Glomerular visceral epithelial cell (primary cell): Measurements from ENCODE around the gene DGKI.
"Not testable (repeated sequence)": the region's sequence is repeated elsewhere in the genome, so short reads cannot be mapped to it uniquely, and the experiment has no call there.

ENCODE experiments used
- DNase-seq: peaks from one replicate; pipeline ENCODE4 v3.0.0-alpha.2; 2016; ENCODE audit errors: extremely low spot score

The DGKI gene

GRCh38 chr7:137741443-137741842 lies 105.3 kb downstream of the DGKI start:
- no peak for DNase-seq

DNA sequence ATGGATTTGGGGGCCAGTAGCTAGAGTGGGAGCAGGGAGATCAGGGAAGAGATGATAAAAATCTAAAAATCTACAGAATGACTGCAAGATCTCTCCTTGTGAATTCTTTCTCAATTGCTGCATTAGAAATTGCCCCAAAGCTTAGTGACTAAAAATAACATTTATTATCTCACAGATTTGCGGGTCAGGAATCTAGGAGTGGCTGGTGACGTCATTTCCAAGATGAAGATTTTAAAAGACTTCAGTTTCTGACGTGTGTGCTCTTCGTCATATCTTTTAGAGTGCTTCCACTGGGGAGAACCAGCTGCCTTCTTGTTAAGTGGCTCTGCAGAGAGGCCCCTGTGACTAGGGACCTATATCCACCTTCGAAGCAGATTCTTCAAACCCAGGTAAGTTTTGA lies 112.6 kb downstream of the DGKI start:
- DNase-seq, result no peak

GRCh38 chr7:137732168-137732567 lies 114.6 kb downstream of the DGKI start:
- DNase-seq, result no peak

- no peak for DNase-seq
These were observed 115.3 kb downstream of the DGKI start for GRCh38 chr7:137731436-137731835.

- no peak for DNase-seq
These were observed 118.3 kb downstream of the DGKI start for GRCh38 chr7:137728426-137728825.

DNA sequence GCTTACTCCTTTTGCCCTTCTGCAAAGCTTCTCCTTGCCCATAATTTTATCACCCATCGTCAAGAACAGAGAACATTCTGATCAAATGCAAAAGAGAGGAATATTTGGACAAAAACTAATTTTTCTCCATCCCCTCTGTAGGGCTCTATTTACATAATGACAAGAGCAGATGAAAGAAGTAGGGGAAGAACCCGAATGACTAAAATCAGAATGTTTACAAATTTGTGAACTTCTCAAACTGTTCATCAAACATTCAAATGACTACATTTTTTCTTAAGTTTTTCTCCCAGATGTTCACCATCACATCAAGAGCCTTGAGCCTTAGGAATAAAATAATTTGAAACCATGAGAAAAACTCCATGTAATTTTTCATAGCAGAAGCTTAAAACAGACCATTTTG lies 119.4 kb downstream of the DGKI start:
- DNase-seq, result no peak

- DNase-seq, result no peak
These were observed 128.4 kb downstream of the DGKI start for GRCh38 chr7:137718355-137718754.

GRCh38 chr7:137717811-137718271 lies 128.9 kb downstream of the DGKI start:
- DNase-seq, result no peak

GRCh38 chr7:137717045-137717444 lies 129.7 kb downstream of the DGKI start:
- no peak for DNase-seq

DNA sequence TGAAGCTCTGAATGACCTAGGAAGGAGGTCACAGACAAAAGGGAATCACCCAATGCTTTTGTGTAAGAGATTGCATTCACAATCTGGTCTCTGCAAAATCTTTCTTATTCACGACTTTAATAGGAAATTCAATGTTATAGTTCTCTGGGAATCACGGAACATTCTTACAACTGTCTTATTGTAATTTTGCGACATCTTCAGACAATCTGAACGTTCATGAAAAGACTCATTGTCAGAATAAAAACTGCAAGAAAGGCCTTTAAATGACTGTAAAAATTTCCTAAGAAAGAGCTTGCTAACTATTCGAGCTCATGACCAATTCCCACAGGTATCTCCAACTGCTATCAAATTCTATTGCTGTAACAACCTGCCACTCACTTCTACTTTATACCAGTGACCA lies 130.7 kb downstream of the DGKI start:
- no peak for DNase-seq

DNA sequence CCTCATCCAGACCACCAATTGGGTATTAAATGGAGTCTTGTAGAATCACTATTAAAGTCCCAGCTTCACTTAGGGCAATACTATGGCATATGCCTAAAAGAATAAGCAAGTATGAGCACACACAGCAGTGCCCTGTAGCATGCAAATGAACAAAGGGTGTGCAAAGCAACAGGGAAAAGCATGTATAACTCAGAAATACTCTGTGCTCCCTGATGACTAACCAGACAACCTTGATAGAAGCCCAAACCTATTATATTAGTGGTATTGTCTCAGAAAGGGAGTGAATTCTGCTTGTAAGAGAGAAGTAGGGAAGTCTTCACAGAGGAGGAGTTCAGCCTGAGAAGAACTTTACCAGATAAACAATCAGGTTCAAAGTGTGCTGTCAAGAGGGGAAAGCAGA lies 131.2 kb downstream of the DGKI start:
- DNase-seq, result no peak

- no peak for DNase-seq
These were observed 131.7 kb downstream of the DGKI start for GRCh38 chr7:137715121-137715520.

GRCh38 chr7:137706330-137706729 lies 140.4 kb downstream of the DGKI start:
- not testable (repeated sequence) for DNase-seq

DNA sequence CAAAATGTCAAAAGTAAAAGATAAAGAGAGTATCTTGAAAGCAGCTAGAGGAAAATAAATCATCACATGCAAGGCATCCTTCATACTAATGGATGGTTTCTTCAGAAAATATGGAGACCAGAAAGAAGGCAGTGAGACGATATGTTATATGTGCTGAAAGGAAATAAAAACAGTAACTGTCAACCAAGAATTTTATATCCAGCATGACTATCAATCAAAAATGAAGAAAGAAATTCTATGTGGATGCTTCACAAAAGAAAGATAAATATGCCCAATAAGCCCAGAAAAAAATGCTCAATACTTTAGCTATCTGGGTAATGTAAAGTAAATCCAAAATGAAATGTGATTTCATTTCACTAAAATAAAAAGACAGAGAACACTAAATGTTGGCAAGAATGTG lies 142.1 kb downstream of the DGKI start:
- no peak for DNase-seq

- no peak for DNase-seq
These were observed 143.3 kb downstream of the DGKI start for GRCh38 chr7:137703291-137704010.

GRCh38 chr7:137696988-137697387 lies 149.8 kb downstream of the DGKI start:
- DNase-seq, result no peak

DNA sequence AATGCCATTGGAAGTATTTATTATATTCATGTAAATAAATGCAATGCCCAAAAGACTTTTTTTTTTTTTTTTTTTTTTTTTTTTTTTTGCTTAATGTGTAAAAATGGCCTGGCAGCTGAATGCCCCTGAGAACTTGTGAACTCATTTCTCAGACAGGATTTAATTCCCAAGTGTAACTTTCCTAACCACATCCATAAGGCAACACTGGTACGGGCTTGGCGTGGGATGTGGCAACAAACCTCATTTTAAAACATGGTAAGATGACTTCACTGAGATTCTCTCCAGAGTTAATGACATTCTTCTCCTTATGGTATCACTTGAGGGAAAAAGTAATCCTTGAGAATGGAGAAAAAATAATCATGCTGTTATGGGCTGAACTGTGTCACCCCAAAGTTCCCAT lies 150.4 kb downstream of the DGKI start:
- DNase-seq, result no peak

GRCh38 chr7:137695942-137696341 lies 150.8 kb downstream of the DGKI start:
- no peak for DNase-seq

- DNase-seq, result no peak
These were observed 151.3 kb downstream of the DGKI start for GRCh38 chr7:137695494-137695893.

- peak; percentile 8 for DNase-seq
These were observed 152.4 kb downstream of the DGKI start for GRCh38 chr7:137694405-137694804.

DNA sequence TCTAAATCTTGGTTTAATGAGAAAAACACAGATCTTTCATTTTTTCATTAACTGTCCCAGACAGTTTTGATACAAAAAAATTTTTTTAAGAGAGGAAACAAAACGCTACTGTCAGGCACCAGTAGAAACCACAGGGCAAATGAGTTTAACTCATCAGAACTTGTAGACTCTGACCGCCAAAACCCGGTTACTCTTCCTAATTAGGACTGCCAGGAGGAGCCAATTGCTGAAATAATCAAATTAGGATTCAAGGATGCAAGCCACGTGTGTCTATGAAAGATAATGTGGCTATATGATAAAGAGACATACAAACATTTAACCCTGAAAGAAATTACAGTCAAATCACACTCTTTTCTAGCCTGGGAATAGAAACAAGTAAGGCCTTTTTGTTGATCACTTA lies 154.4 kb downstream of the DGKI start:
- no peak for DNase-seq

DNA sequence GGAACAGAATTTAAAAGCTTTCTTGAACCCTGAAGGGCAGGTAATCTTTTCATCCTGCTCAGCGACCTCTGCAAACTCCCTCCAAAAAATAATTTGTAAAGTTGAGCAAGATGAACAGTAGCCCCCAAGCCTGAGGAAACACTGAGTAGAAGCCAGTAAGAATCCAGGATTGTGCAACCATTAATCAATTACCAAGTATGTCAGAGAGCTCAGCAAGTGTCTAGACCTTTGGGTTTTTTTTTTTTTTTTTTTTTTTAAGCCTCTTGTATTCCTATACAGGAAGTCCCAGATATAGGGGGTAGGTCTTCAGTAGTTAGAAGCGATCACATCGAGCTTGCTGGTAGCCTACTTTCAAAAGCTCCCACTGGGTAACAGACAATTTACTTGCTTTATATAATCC lies 155.2 kb downstream of the DGKI start:
- peak; percentile 28 for DNase-seq

- no peak for DNase-seq
These were observed 156.1 kb downstream of the DGKI start for GRCh38 chr7:137690635-137691034.

DNA sequence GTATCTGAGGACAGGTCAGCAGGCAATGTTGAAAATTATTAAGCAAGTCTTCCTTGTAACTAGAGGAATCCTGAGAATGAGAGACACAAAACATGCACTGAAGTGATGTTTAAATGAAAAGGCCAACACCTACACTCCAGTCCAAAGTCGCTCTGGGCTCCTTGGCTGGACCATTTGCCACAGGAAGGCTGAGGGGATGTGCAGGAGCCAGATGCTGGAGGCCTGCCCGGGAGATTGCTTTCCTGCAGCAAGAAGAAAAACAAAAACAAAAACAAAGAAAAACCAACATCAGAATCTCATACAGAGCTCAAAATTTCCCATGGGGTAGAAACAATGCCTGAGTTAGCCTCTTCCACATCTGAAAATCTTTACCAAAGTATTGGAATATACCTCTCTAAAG lies 157.0 kb downstream of the DGKI start:
- DNase-seq, result no peak
